Measurements from ENCODE around the gene CTSO. TPM values are rescaled to one million over a fixed set of nuclear protein-coding genes. Genes with fewer than 3 reads are reported as not detected.

CTSO gene
- total and polyA plus RNA-seq, 2 of the 8 experiments (the other 6 are each of a cell fraction or from before 2014, with no cell fraction given): 0.39 to 0.41 TPM

GRCh38 chr4:155948541-155948940, 5.1 kb downstream of the CTSO start (continued):
- no peak for TF ChIP-seq CTCF (IDR thresholded peaks at IDR 0.05; ENCODE audit: control extremely low read depth in 1 of 3, insufficient read depth in 1 of 3, low read depth in 1 of 3, low read length in 3 of 3)
- no peak for TF ChIP-seq CBX8 (IDR thresholded peaks at IDR 0.05; ENCODE audit: borderline replicate concordance, low read depth, low read length)
- no peak for TF ChIP-seq TAF1 (IDR thresholded peaks at IDR 0.05; ENCODE audit: low read depth, low read length)
- no peak for TF ChIP-seq POU5F1 (IDR thresholded peaks at IDR 0.05; ENCODE audit: low read depth, low read length)
